ENCODE data around the gene CRTC1. TPM values are rescaled to one million over a fixed set of nuclear protein-coding genes. Genes with fewer than 3 reads are reported as not detected.

The CRTC1 gene
- total RNA-seq, 1 experiment from 2014 or later = 2.0 TPM

Other genes starting within 250 kb of the CRTC1 start
- gene ISYNA1, start 245.5 kb upstream of the CRTC1 start, total RNA-seq (2014; rRNA removed) = 0.83 and 0.86 TPM in 2 replicates
- 10.5 and 10.8 TPM in 2 replicates for gene ELL, start 161.6 kb upstream of the CRTC1 start, total RNA-seq (2014; rRNA removed)
- 374 and 409 TPM in 2 replicates for gene FKBP8, start 140.1 kb upstream of the CRTC1 start, total RNA-seq (2014; rRNA removed)
- 136 and 148 TPM in 2 replicates for gene KXD1, start 125.8 kb upstream of the CRTC1 start, total RNA-seq (2014; rRNA removed)
- gene UBA52, start 111.8 kb upstream of the CRTC1 start, total RNA-seq (2014; rRNA removed) = 772 and 799 TPM in 2 replicates
- gene REX1BD, start 94.9 kb upstream of the CRTC1 start, total RNA-seq (2014; rRNA removed) = 90.9 and 100 TPM in 2 replicates
- gene CRLF1, start 76.9 kb upstream of the CRTC1 start, total RNA-seq (2014; rRNA removed) = 0.86 and 5.8 TPM in 2 replicates
- gene TMEM59L, start 70.8 kb upstream of the CRTC1 start, total RNA-seq (2014; rRNA removed) = 0.11 and 0.26 TPM in 2 replicates
- gene KLHL26, start 46.7 kb upstream of the CRTC1 start, total RNA-seq (2014; rRNA removed) = 3.3 and 5.3 TPM in 2 replicates
- 0.13 TPM in 1 of 2 replicates, not detected in the other for gene COMP, start 107.6 kb downstream of the CRTC1 start, total RNA-seq (2014; rRNA removed)
- gene UPF1, start 148.3 kb downstream of the CRTC1 start, total RNA-seq (2014; rRNA removed) = 56.5 and 76.0 TPM in 2 replicates
- gene CERS1, start 212.5 kb downstream of the CRTC1 start, total RNA-seq (2014; rRNA removed) = 0.96 and 2.5 TPM in 2 replicates
- gene COPE, start 235.7 kb downstream of the CRTC1 start, total RNA-seq (2014; rRNA removed) = 375 and 380 TPM in 2 replicates
- 49.8 and 57.6 TPM in 2 replicates for gene DDX49, start 236.0 kb downstream of the CRTC1 start, total RNA-seq (2014; rRNA removed)

Data from LHCN-M2 (cell line).